PC-3 (cell line): Measurements from ENCODE around the gene C19orf81. TPM values are rescaled to one million over a fixed set of nuclear protein-coding genes. Genes with fewer than 3 reads are reported as not detected.

Experiments
- ATAC-seq: fragments of 200-7000 bp; cut with Tn5 transposase; 2 replicates; pipeline ENCODE4 v1.9.1; 2020; ENCODE audit warnings: mild to moderate bottlenecking, moderate library complexity
- BruUV-seq: library from RNA; stranded (reverse); fragments of 400-500 nt; replicated peaks from 2 replicates; lab custom pipeline; 2021; lab: Mats Ljungman, UMichigan
- CTCF ChIA-PET: fragments of 300-600 bp; sonication (Branson Sonifier 250); formaldehyde crosslinking; loops from one replicate; lab custom pipeline; 2022; ENCODE audit warnings: antibody characterized with exemption; lab: Charles Lee
- POLR2A ChIA-PET: fragments of 300-600 bp; sonication (Branson Sonifier 250); formaldehyde crosslinking; loops from one replicate; lab custom pipeline; 2022; ENCODE audit warnings: antibody characterized with exemption; ENCODE audit not compliant: unreplicated experiment; lab: Charles Lee
- DNase-seq: peaks from one replicate; pipeline ENCODE4 v3.0.0-alpha.2; 2015
- H2AFZ ChIP-seq: fragments of 300-600 bp; sonication (generic); 2 replicates; pipeline ENCODE4 v1.6.0; 2016; ENCODE audit warnings: antibody characterized with exemption, low read length
- H3F3A ChIP-seq: fragments of 300-600 bp; sonication (generic); one replicate; pipeline ENCODE4 v1.6.0; 2017; ENCODE audit warnings: antibody characterized with exemption, low read length, control low read depth, mild to moderate bottlenecking; ENCODE audit not compliant: unreplicated experiment
- H3K27ac ChIP-seq: fragments of 300-600 bp; sonication (generic); 2 replicates; pipeline ENCODE4 v1.5.1; 2016; ENCODE audit warnings: mild to moderate bottlenecking, low read length
- H3K27me3 ChIP-seq: fragments of 300-600 bp; sonication (generic); 2 replicates; pipeline ENCODE4 v1.6.1; 2016; ENCODE audit warnings: low read length, mixed read lengths
- H3K36me3 ChIP-seq: fragments of 300-600 bp; sonication (generic); 2 replicates; pipeline ENCODE4 v1.6.1; 2016; ENCODE audit warnings: low read depth, mixed run types, low read length, mixed read lengths
- H3K4me1 ChIP-seq: fragments of 300-600 bp; sonication (generic); 2 replicates; pipeline ENCODE4 v1.5.1; 2016; ENCODE audit warnings: low read length; ENCODE audit not compliant: insufficient read depth
- H3K4me2 ChIP-seq: fragments of 300-600 bp; sonication (generic); 2 replicates; pipeline ENCODE4 v1.6.0; 2016; ENCODE audit warnings: low read length
- H3K4me3 ChIP-seq: fragments of 300-600 bp; sonication (generic); 2 replicates; pipeline ENCODE4 v1.5.1; 2016; ENCODE audit warnings: mild to moderate bottlenecking, low read length, mixed read lengths
- H3K79me2 ChIP-seq: fragments of 300-600 bp; sonication (generic); 2 replicates; pipeline ENCODE4 v1.6.1; 2017; ENCODE audit warnings: low read length, mixed read lengths
- H3K9ac ChIP-seq: fragments of 300-600 bp; sonication (generic); 2 replicates; pipeline ENCODE4 v1.6.0; 2016; ENCODE audit warnings: mild to moderate bottlenecking, low read length
- H3K9me2 ChIP-seq: fragments of 300-600 bp; sonication (generic); replicated peaks from 2 replicates; pipeline ENCODE4 v1.6.1; 2016; ENCODE audit warnings: mixed run types, low read length, mixed read lengths
- H3K9me3 ChIP-seq: fragments of 300-600 bp; sonication (generic); 2 replicates; pipeline ENCODE4 v1.6.1; 2016; ENCODE audit warnings: low read length, mixed read lengths
- H4K20me1 ChIP-seq: fragments of 300-600 bp; sonication (generic); 2 replicates; pipeline ENCODE4 v1.6.1; 2016; ENCODE audit warnings: low read length, mixed read lengths
- EZH2 ChIP-seq: fragments of 300-600 bp; sonication (generic); IDR thresholded peaks from one replicate; pipeline ENCODE4 v1.6.1; 2017; ENCODE audit warnings: antibody characterized with exemption, mild to moderate bottlenecking, low read length; ENCODE audit not compliant: unreplicated experiment
- EZH2phosphoT487 ChIP-seq: fragments of 300-600 bp; sonication (generic); IDR thresholded peaks from 2 replicates; pipeline ENCODE4 v1.6.1; 2018; ENCODE audit warnings: mild to moderate bottlenecking, antibody characterized with exemption, low read length, borderline replicate concordance
- intact Hi-C: fragments of 100-400 bp; cut with micrococcal nuclease; formaldehyde crosslinking; loops from 2 replicates; pipeline ENCODE4 v1.9.0; 2023
- total RNA-seq: library from RNA; depleted of rRNA; stranded (reverse); fragments of >200 nt; gene quantifications from 2 replicates; pipeline ENCODE4 v1.2.3, GENCODE V29; 2014
- TF ChIP-seq, protein P1 (sequence below): fragments of 300-600 bp; sonication (generic); conservative IDR thresholded peaks from 2 replicates; pipeline ENCODE4 v1.5.1; 2017; ENCODE audit warnings: antibody characterized with exemption, low read depth, mild to moderate bottlenecking, low read length

C19orf81 gene
- total RNA-seq, 1 experiment from 2014 or later = 5.7 TPM

DNA sequence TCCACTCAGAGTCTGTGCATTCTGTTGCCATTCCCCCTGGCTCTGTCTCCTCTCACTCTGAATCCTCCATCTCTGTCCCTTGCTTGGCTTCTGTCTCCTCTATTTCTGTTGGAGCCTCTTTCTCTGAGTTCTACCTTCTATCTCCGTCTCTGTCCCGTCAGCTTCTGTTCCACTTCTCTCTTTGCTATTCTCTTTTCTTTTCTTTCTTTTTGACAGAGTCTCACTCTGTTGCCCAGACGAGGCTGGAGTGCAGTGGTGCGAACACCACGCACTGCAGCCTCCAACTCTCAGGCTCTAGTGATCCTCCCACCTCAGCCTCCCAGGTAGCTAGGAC, 47.2 kb upstream of the C19orf81 start:
- ATAC-seq = no peak
- TF ChIP-seq, protein P1, sequence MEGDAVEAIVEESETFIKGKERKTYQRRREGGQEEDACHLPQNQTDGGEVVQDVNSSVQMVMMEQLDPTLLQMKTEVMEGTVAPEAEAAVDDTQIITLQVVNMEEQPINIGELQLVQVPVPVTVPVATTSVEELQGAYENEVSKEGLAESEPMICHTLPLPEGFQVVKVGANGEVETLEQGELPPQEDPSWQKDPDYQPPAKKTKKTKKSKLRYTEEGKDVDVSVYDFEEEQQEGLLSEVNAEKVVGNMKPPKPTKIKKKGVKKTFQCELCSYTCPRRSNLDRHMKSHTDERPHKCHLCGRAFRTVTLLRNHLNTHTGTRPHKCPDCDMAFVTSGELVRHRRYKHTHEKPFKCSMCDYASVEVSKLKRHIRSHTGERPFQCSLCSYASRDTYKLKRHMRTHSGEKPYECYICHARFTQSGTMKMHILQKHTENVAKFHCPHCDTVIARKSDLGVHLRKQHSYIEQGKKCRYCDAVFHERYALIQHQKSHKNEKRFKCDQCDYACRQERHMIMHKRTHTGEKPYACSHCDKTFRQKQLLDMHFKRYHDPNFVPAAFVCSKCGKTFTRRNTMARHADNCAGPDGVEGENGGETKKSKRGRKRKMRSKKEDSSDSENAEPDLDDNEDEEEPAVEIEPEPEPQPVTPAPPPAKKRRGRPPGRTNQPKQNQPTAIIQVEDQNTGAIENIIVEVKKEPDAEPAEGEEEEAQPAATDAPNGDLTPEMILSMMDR = no peak
- TF ChIP-seq EZH2 (no peak), EZH2phosphoT487 (no peak)

DNA sequence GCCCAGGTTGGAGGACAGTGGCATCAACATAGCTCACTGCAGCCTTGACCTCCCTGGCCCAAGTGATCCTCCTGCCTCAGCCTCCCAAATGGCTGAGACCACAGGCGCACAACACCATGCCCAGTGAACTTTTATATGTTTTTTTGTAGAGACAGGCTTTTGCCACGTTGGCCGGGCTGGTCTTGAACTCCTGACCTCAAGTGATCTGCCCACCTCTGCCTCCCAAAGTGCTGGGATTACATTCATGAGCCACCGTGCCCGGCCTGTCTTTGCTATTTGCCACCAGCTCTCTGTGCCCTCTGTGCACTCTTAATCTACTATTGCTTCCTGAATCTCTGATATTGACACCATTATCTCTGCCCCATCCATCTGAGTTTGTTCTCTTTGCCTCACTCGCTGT, 46.7 kb upstream of the C19orf81 start:
- ATAC-seq (no peak), DNase-seq (no peak)
- Histone ChIP-seq H3K4me1 (no peaks in the 10 kb centered on the region), H3K4me3 (no peak overlapping the region), H2AFZ (no peak overlapping the region), H3K36me3 (no peaks in the 10 kb centered on the region), H3F3A (no peaks in the 10 kb centered on the region), H3K9me3 (no peaks in the 10 kb centered on the region), H3K79me2 (no peaks in the 10 kb centered on the region), H3K9me2 (no peaks in the 10 kb centered on the region), H3K9ac (no peak overlapping the region), H3K27me3 (peaks cover 40% of the 10 kb centered on the region), H3K4me2 (no peak overlapping the region), H3K27ac (no peak overlapping the region), H4K20me1 (no peaks in the 10 kb centered on the region)
- ChIA-PET CTCF (no interaction called here), POLR2A (no interaction called here)
- intact Hi-C loops = no loop called here
- no TSS peak for BruUV-seq
- TF ChIP-seq EZH2phosphoT487 (no peak), EZH2 (no peak)
- TF ChIP-seq, protein P1 = no peak

More for the DNA sequence above, 47.2 kb upstream of the C19orf81 start:
- Histone ChIP-seq H3K4me2 (no peak overlapping the region), H3K9ac (no peak overlapping the region), H3K4me1 (no peaks in the 10 kb centered on the region), H4K20me1 (no peaks in the 10 kb centered on the region), H3K27me3 (peaks cover 40% of the 10 kb centered on the region), H3K9me2 (no peaks in the 10 kb centered on the region), H3K9me3 (no peaks in the 10 kb centered on the region), H3K79me2 (no peaks in the 10 kb centered on the region), H3K4me3 (no peak overlapping the region), H3K36me3 (no peaks in the 10 kb centered on the region), H3F3A (no peaks in the 10 kb centered on the region), H2AFZ (no peak overlapping the region), H3K27ac (no peak overlapping the region)
- BruUV-seq = no TSS peak
- intact Hi-C loops = no loop called here
- DNase-seq = no peak
- POLR2A ChIA-PET = no interaction called here
- CTCF ChIA-PET = no interaction called here

- no peak overlapping the region for H3K4me2 ChIP-seq
- intact Hi-C loops = no loop called here
- H3K27me3 ChIP-seq = peaks cover 40% of the 10 kb centered on the region
- TF ChIP-seq, protein P1 = no peak
- TF ChIP-seq EZH2phosphoT487 = no peak
- TF ChIP-seq EZH2 = no peak
- no peak overlapping the region for H3K4me3 ChIP-seq
- H3K9me3 ChIP-seq = no peaks in the 10 kb centered on the region
- ChIA-PET POLR2A (no interaction called here), CTCF (no interaction called here)
- no peaks in the 10 kb centered on the region for H4K20me1 ChIP-seq
- no peak overlapping the region for H3K27ac ChIP-seq
- H3K79me2 ChIP-seq = no peaks in the 10 kb centered on the region
- H3K4me1 ChIP-seq = no peaks in the 10 kb centered on the region
- no peaks in the 10 kb centered on the region for H3K9me2 ChIP-seq
- no TSS peak for BruUV-seq
- no peaks in the 10 kb centered on the region for H3F3A ChIP-seq
- no peak for ATAC-seq
- H3K9ac ChIP-seq = no peak overlapping the region
- H2AFZ ChIP-seq = no peak overlapping the region
- H3K36me3 ChIP-seq = no peaks in the 10 kb centered on the region
- DNase-seq = no peak
Observed at GRCh38 chr19:50602935-50603334, 46.3 kb upstream of the C19orf81 start.
